PFSK-1 (cell line): Measurements from ENCODE around the gene NACC2.

ENCODE experiments used
- FOXP2 ChIP-seq: optimal IDR thresholded peaks from 2 replicates; pipeline ENCODE3; 2011; ENCODE audit warnings: borderline replicate concordance, control low read depth, inconsistent platforms; ENCODE audit not compliant: insufficient read depth; ENCODE audit errors: extremely low read length, extremely low read depth
- POLR2AphosphoS5 ChIP-seq: IDR thresholded peaks from 2 replicates; pipeline ENCODE4 v1.6.1; 2012; ENCODE audit warnings: low read depth, mild to moderate bottlenecking, control low read depth, low read length, moderate library complexity
- REST ChIP-seq, 2 experiments: IDR thresholded peaks; 2 replicates each; pipeline versions ENCODE4 v1.6.1 to v1.8.0; 2011 to 2012; ENCODE audit warnings: low read depth in 2 of 2, low read length in 2 of 2, control low read depth in 1 of 2, inconsistent platforms in 1 of 2, mild to moderate bottlenecking in 1 of 2, moderate library complexity in 1 of 2; ENCODE audit not compliant: insufficient read depth in 1 of 2
- SIN3A ChIP-seq: IDR thresholded peaks from 2 replicates; pipeline ENCODE4 v1.6.1; 2012; ENCODE audit warnings: mild to moderate bottlenecking, low read length, moderate library complexity, borderline replicate concordance; ENCODE audit not compliant: insufficient read depth
- TAF1 ChIP-seq: IDR thresholded peaks from 2 replicates; pipeline ENCODE4 v1.6.1; 2012; ENCODE audit warnings: low read length, control low read depth, borderline replicate concordance; ENCODE audit not compliant: insufficient read depth

The NACC2 gene

GRCh38 chr9:135998016-135998380 lies 97.1 kb downstream of the NACC2 start:
- TF ChIP-seq TAF1, result no peak
- TF ChIP-seq REST (IDR thresholded peaks at IDR 0.05; ENCODE audit: insufficient read depth in 1 of 2, low read depth in 2 of 2, low read length in 2 of 2), result no peak
- TF ChIP-seq SIN3A, result no peak
- no peak for TF ChIP-seq POLR2AphosphoS5
- TF ChIP-seq FOXP2, result no peak

- no peak for TF ChIP-seq FOXP2
- TF ChIP-seq REST (IDR thresholded peaks at IDR 0.05; ENCODE audit: insufficient read depth in 1 of 2, low read depth in 2 of 2, low read length in 2 of 2), result no peak
- no peak for TF ChIP-seq TAF1
- no peak for TF ChIP-seq SIN3A
- TF ChIP-seq POLR2AphosphoS5, result no peak
These were observed 97.7 kb downstream of the NACC2 start for GRCh38 chr9:135997090-135998015.

GRCh38 chr9:135995816-135996215 lies 99.3 kb downstream of the NACC2 start:
- TF ChIP-seq SIN3A, result no peak
- no peak for TF ChIP-seq REST (IDR thresholded peaks at IDR 0.05; ENCODE audit: insufficient read depth in 1 of 2, low read depth in 2 of 2, low read length in 2 of 2)
- no peak for TF ChIP-seq POLR2AphosphoS5
- TF ChIP-seq FOXP2, result no peak
- TF ChIP-seq TAF1, result no peak

- TF ChIP-seq REST (IDR thresholded peaks at IDR 0.05; ENCODE audit: insufficient read depth in 1 of 2, low read depth in 2 of 2, low read length in 2 of 2), result no peak
- TF ChIP-seq FOXP2, result no peak
- TF ChIP-seq TAF1, result no peak
- no peak for TF ChIP-seq POLR2AphosphoS5
These were observed 100.4 kb downstream of the NACC2 start for GRCh38 chr9:135994501-135995192.
